Gastrocnemius medialis (tissue), 4 donors: Measurements from ENCODE around the gene CELSR1.

Experiments used
- CTCF ChIP-seq, 5 experiments: fragments of 450-650 bp in 3 of 5; fragments of 200-600 bp in 2 of 5; sonication (generic) in 2 of 5; IDR thresholded peaks in 4 of 5; conservative IDR thresholded peaks in 1 of 5; 1 replicate in 4 of 5; 2 replicates in 1 of 5; pipeline ENCODE4 v1.5.1; 2016 to 2019; ENCODE audit warnings: antibody characterized with exemption in 5 of 5, mild to moderate bottlenecking in 3 of 5, moderate library complexity in 3 of 5
- POLR2A ChIP-seq, 2 donors: fragments of 450-650 bp; IDR thresholded peaks; one replicate each; pipeline ENCODE4 v1.6.1; 2017; ENCODE audit warnings: antibody characterized with exemption in 2 of 2, mild to moderate bottlenecking in 2 of 2, moderate library complexity in 2 of 2

GRCh38 chr22:46583571-46583970 is 46.2 kb upstream of the CELSR1 start:
- TF ChIP-seq POLR2A (IDR thresholded peaks at IDR 0.05) (no peak), CTCF (IDR thresholded peaks at IDR 0.05 in 4 of 5, conservative IDR thresholded peaks at IDR 0.05 in 1 of 5) (no peak)
